GM18499 (cell line): ENCODE results near the gene NFATC2.
"Not testable (repeated sequence)": the region's sequence is repeated elsewhere in the genome, so short reads cannot be mapped to it uniquely, and the experiment has no call there.

Source experiments
- ATAC-seq: cut with Tn5 transposase; IDR thresholded peaks from one replicate; pipeline ENCODE4 v1.9.1; 2021; ENCODE audit warnings: moderate number of reproducible peaks; ENCODE audit not compliant: insufficient read depth, unreplicated experiment

The NFATC2 gene

GRCh38 chr20:51482836-51483473, 59.6 kb downstream of the NFATC2 start:
- ATAC-seq = no peak

GRCh38 chr20:51481341-51481914, 61.1 kb downstream of the NFATC2 start:
- ATAC-seq = no peak

GRCh38 chr20:51480507-51481270, 61.8 kb downstream of the NFATC2 start:
- ATAC-seq = peak; percentile 36

GRCh38 chr20:51476106-51476505, 66.4 kb downstream of the NFATC2 start:
- ATAC-seq = not testable (repeated sequence)

- ATAC-seq = no peak
Observed at GRCh38 chr20:51473771-51474170, 68.7 kb downstream of the NFATC2 start.

GRCh38 chr20:51473256-51473655, 69.3 kb downstream of the NFATC2 start:
- no peak for ATAC-seq

GRCh38 chr20:51470907-51471411, 71.6 kb downstream of the NFATC2 start:
- ATAC-seq = no peak

- ATAC-seq = no peak
Observed at GRCh38 chr20:51470499-51470820, 72.1 kb downstream of the NFATC2 start.

- ATAC-seq = no peak
Observed at GRCh38 chr20:51469578-51470498, 72.7 kb downstream of the NFATC2 start.

GRCh38 chr20:51469046-51469445, 73.5 kb downstream of the NFATC2 start:
- no peak for ATAC-seq

GRCh38 chr20:51468636-51469035, 73.9 kb downstream of the NFATC2 start:
- ATAC-seq = no peak

- no peak for ATAC-seq
Observed at GRCh38 chr20:51467956-51468626, 74.4 kb downstream of the NFATC2 start.

GRCh38 chr20:51463998-51464397, 78.5 kb downstream of the NFATC2 start:
- ATAC-seq = no peak

- ATAC-seq = no peak
Observed at GRCh38 chr20:51463560-51463959, 79.0 kb downstream of the NFATC2 start.

GRCh38 chr20:51462566-51463276, 79.8 kb downstream of the NFATC2 start:
- ATAC-seq = no peak

GRCh38 chr20:51461846-51462245, 80.7 kb downstream of the NFATC2 start:
- not testable (repeated sequence) for ATAC-seq

GRCh38 chr20:51461306-51461705, 81.2 kb downstream of the NFATC2 start:
- ATAC-seq = peak; percentile 12

GRCh38 chr20:51460569-51461265, 81.8 kb downstream of the NFATC2 start:
- ATAC-seq = peak; percentile 76

- no peak for ATAC-seq
Observed at GRCh38 chr20:51460163-51460562, 82.4 kb downstream of the NFATC2 start.
